HepG2 (cell line): ENCODE data around the gene ZMYND8. TPM values are rescaled to one million over a fixed set of nuclear protein-coding genes. Genes with fewer than 3 reads are reported as not detected.
A peak's percentile ranks its signal among the peaks of the same experiment; 100 is the strongest.

Experiments used
- BORCS8-MEF2B ChIP-seq: sonication (generic); formaldehyde crosslinking; IDR thresholded peaks from 2 replicates; pipeline ENCODE4 v1.8.0; 2022; ENCODE audit warnings: mild to moderate bottlenecking, missing genetic modification reagents
- DMAP1 ChIP-seq: IDR thresholded peaks from 2 replicates; pipeline ENCODE4 v1.6.1; 2016
- ISL2 ChIP-seq: sonication (generic); formaldehyde crosslinking; IDR thresholded peaks from 2 replicates; pipeline ENCODE4 v1.5.0; 2020; ENCODE audit warnings: missing genetic modification reagents
- MIXL1 ChIP-seq: IDR thresholded peaks from 2 replicates; pipeline ENCODE4 v1.6.1; 2016
- NR2F1 ChIP-seq, 2 experiments: fragments of 450-650 bp in 1 of 2; formaldehyde crosslinking in 1 of 2; IDR thresholded peaks; 2 replicates each; pipeline versions ENCODE4 v1.5.0 to v1.6.1; 2016 to 2020; ENCODE audit warnings: mild to moderate bottlenecking in 1 of 2, missing compliant biosample characterization in 1 of 2, missing genetic modification reagents in 1 of 2, moderate library complexity in 1 of 2
- RXRA ChIP-seq: sonication (generic); formaldehyde crosslinking; IDR thresholded peaks from 2 replicates; pipeline ENCODE4 v1.5.1; 2020; ENCODE audit warnings: missing genetic modification reagents
- SAP130 ChIP-seq: IDR thresholded peaks from 2 replicates; pipeline ENCODE4 v1.6.1; 2016; ENCODE audit warnings: low read depth
- SNAI1 ChIP-seq: sonication (generic); formaldehyde crosslinking; IDR thresholded peaks from 2 replicates; pipeline ENCODE4 v1.5.0; 2020; ENCODE audit warnings: mild to moderate bottlenecking, missing genetic modification reagents, borderline replicate concordance
- SPEN ChIP-seq: sonication (generic); formaldehyde crosslinking; IDR thresholded peaks from 2 replicates; pipeline ENCODE4 v1.5.1; 2020; ENCODE audit warnings: low read depth, mild to moderate bottlenecking, missing genetic modification reagents
- ZFP36L1 ChIP-seq: sonication (generic); formaldehyde crosslinking; IDR thresholded peaks from 2 replicates; pipeline ENCODE4 v1.8.0; 2022; ENCODE audit warnings: mild to moderate bottlenecking, missing genetic modification reagents, moderate library complexity
- ZNF512B ChIP-seq: sonication (generic); formaldehyde crosslinking; IDR thresholded peaks from 2 replicates; pipeline ENCODE4 v1.5.1; 2020; ENCODE audit warnings: missing genetic modification reagents, mild to moderate bottlenecking, borderline replicate concordance
- ZNF543 ChIP-seq: sonication (generic); formaldehyde crosslinking; IDR thresholded peaks from 2 replicates; pipeline ENCODE4 v1.4.0; 2020; ENCODE audit warnings: mild to moderate bottlenecking, missing genetic modification reagents
- ZNF773 ChIP-seq: sonication (generic); formaldehyde crosslinking; IDR thresholded peaks from 2 replicates; pipeline ENCODE4 v1.4.0; 2020; ENCODE audit warnings: missing genetic modification reagents, borderline replicate concordance
- polyA plus RNA-seq, 8 experiments: library from polyadenylated mRNA; depleted of rRNA in 3 of 8; stranded (reverse) in 7 of 8; unstranded in 1 of 8; fragments of >200 nt; fragmentation: Illumina TruSeq in 4 of 8; extraction: Trizol in 4 of 8; gene quantifications; 2 replicates each; pipeline versions ENCODE4 v1.2.1 to v1.2.3, GENCODE V29; 2011 to 2016; ENCODE audit warnings: low read depth in 4 of 8, missing spikeins in 1 of 8, mixed read lengths in 1 of 8; ENCODE audit not compliant: insufficient read depth in 1 of 8
- total RNA-seq, 5 experiments: library from RNA; depleted of rRNA; stranded (reverse); fragments of >200 nt; fragmentation: Illumina TruSeq; extraction: Trizol; gene quantifications; 2 replicates each; pipeline ENCODE4 v1.2.3, GENCODE V29; 2016; ENCODE audit warnings: low read depth in 1 of 5
- TF ChIP-seq, protein P1 (sequence below): sonication (generic); formaldehyde crosslinking; IDR thresholded peaks from 2 replicates; pipeline ENCODE4 v1.5.0; 2020; ENCODE audit warnings: missing genetic modification reagents, mild to moderate bottlenecking, borderline replicate concordance
- TF ChIP-seq, protein P2 (sequence below): sonication (generic); formaldehyde crosslinking; IDR thresholded peaks from 2 replicates; pipeline ENCODE4 v1.5.1; 2020; ENCODE audit warnings: mild to moderate bottlenecking, missing genetic modification reagents, moderate library complexity
- TF ChIP-seq, protein P3 (sequence below): IDR thresholded peaks from 2 replicates; pipeline ENCODE4 v1.4.0; 2020; ENCODE audit warnings: mild to moderate bottlenecking, missing genetic modification reagents
- TF ChIP-seq, protein P4 (sequence below): IDR thresholded peaks from 2 replicates; pipeline ENCODE4 v1.6.1; 2016; ENCODE audit warnings: low read depth, borderline replicate concordance
- TF ChIP-seq, protein P5 (sequence below): IDR thresholded peaks from 2 replicates; pipeline ENCODE4 v1.6.1; 2016

Gene ZMYND8
- total and polyA plus RNA-seq, 2 of the 13 experiments (the other 11 are each of a cell fraction or from before 2014, with no cell fraction given), result 53.9 to 84.7 TPM

- TF ChIP-seq RXRA (CRISPR knock-in tag) (peak; percentile 70; the same call in 1 of the 2 replicates), NR2F1 (CRISPR knock-in tag; IDR thresholded peaks at IDR 0.05) (peak; percentile 71 to 96; a peak in 3 of 4 replicates), ZFP36L1 (CRISPR knock-in tag) (no peak), ZNF773 (CRISPR knock-in tag) (no peak), SAP130 (peak; percentile 40), SNAI1 (CRISPR knock-in tag) (0 out of 2 replicates have a peak, but pooled peaks have one; percentile 69), ZNF512B (CRISPR knock-in tag) (no peak), ISL2 (CRISPR knock-in tag) (0 out of 2 replicates have a peak, but pooled peaks have one; percentile 21), SPEN (CRISPR knock-in tag) (0 out of 2 replicates have a peak, but pooled peaks have one; percentile 12), ZNF543 (CRISPR knock-in tag) (no peak), DMAP1 (CRISPR knock-in tag) (peak; percentile 76), MIXL1 (CRISPR knock-in tag) (peak; percentile 36; the same call in 1 of the 2 replicates), BORCS8-MEF2B (CRISPR knock-in tag) (no peak)
- TF ChIP-seq, protein P1, sequence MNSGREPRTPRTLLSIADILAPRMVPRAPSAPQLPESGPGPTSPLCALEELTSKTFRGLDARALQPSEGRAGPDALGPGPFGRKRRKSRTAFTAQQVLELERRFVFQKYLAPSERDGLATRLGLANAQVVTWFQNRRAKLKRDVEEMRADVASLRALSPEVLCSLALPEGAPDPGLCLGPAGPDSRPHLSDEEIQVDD, result no peak
- TF ChIP-seq, protein P2, sequence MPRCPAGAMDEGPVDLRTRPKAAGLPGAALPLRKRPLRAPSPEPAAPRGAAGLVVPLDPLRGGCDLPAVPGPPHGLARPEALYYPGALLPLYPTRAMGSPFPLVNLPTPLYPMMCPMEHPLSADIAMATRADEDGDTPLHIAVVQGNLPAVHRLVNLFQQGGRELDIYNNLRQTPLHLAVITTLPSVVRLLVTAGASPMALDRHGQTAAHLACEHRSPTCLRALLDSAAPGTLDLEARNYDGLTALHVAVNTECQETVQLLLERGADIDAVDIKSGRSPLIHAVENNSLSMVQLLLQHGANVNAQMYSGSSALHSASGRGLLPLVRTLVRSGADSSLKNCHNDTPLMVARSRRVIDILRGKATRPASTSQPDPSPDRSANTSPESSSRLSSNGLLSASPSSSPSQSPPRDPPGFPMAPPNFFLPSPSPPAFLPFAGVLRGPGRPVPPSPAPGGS (CRISPR knock-in tag), result 0 out of 2 replicates have a peak, but pooled peaks have one; percentile 2
- TF ChIP-seq, protein P3, sequence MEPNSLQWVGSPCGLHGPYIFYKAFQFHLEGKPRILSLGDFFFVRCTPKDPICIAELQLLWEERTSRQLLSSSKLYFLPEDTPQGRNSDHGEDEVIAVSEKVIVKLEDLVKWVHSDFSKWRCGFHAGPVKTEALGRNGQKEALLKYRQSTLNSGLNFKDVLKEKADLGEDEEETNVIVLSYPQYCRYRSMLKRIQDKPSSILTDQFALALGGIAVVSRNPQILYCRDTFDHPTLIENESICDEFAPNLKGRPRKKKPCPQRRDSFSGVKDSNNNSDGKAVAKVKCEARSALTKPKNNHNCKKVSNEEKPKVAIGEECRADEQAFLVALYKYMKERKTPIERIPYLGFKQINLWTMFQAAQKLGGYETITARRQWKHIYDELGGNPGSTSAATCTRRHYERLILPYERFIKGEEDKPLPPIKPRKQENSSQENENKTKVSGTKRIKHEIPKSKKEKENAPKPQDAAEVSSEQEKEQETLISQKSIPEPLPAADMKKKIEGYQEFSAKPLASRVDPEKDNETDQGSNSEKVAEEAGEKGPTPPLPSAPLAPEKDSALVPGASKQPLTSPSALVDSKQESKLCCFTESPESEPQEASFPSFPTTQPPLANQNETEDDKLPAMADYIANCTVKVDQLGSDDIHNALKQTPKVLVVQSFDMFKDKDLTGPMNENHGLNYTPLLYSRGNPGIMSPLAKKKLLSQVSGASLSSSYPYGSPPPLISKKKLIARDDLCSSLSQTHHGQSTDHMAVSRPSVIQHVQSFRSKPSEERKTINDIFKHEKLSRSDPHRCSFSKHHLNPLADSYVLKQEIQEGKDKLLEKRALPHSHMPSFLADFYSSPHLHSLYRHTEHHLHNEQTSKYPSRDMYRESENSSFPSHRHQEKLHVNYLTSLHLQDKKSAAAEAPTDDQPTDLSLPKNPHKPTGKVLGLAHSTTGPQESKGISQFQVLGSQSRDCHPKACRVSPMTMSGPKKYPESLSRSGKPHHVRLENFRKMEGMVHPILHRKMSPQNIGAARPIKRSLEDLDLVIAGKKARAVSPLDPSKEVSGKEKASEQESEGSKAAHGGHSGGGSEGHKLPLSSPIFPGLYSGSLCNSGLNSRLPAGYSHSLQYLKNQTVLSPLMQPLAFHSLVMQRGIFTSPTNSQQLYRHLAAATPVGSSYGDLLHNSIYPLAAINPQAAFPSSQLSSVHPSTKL, result peak; percentile 67
- TF ChIP-seq, protein P4, sequence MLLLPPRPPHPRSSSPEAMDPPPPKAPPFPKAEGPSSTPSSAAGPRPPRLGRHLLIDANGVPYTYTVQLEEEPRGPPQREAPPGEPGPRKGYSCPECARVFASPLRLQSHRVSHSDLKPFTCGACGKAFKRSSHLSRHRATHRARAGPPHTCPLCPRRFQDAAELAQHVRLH (CRISPR knock-in tag), result no peak
- TF ChIP-seq, protein P5, sequence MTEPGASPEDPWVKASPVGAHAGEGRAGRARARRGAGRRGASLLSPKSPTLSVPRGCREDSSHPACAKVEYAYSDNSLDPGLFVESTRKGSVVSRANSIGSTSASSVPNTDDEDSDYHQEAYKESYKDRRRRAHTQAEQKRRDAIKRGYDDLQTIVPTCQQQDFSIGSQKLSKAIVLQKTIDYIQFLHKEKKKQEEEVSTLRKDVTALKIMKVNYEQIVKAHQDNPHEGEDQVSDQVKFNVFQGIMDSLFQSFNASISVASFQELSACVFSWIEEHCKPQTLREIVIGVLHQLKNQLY (CRISPR knock-in tag), result no peak
Observed at GRCh38 chr20:47396762-47397476, 40.4 kb upstream of the ZMYND8 start (continued).
